ENCODE results near the gene MYH15.

Gene MYH15

DNA sequence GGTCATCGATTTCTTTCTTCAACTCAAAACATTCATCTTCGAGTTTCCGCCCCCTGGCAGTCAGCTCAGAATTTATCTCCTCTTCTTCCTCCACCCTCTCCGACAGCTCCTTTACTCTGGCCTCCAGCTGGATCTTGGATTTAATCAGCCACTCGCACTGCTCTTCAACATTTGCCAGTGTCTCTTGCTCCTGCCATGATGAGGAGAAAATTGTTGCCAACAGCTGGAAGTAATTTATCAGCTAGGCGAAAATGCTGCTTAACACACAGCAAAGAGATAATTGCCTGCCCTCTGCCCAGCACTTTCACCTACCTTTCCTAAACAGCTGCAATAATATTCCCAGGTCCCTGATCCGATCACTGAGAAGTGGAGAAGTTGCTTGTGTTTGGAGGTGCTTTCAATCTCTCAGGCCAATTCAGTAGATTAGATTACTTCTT, 69.3 kb downstream of the MYH15 start:
- H3K27me3 ChIP-seq (ENCODE audit: control insufficient read depth, insufficient read depth, low read length): no peaks in the 10 kb centered on the region
- H3K27ac ChIP-seq (ENCODE audit: low read length): no peak overlapping the region
- no peak overlapping the region for H3K9ac ChIP-seq (ENCODE audit: low read length)
- H3K4me3 ChIP-seq (ENCODE audit: low read length): no peak overlapping the region
- peaks cover under 1% of the 10 kb centered on the region for H3K9me3 ChIP-seq (ENCODE audit: control insufficient read depth, low read depth, low read length)
- H3K36me3 ChIP-seq (ENCODE audit: control insufficient read depth, low read depth, low read length): no peaks in the 10 kb centered on the region
- peaks cover 13% of the 10 kb centered on the region for H3K4me1 ChIP-seq (ENCODE audit: control insufficient read depth, low read depth, low read length)

DNA sequence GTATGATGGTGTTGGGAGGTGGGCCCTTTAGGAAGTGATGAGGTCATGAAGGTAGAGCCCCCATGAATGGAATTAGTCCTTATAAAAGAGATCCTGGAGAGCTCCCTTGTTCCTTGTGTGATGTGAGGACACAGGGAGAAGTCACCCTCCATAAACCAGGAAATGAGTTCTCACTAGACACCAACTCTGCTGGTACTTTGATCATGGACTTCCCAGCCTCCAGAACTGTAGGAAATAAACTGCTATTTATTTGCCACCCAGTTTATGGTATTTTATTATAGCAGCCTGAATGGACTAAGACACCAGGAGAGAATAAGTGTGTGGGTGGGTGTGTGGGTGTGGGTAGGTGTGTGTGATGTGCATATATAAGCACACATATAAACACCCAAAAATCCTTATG, 71.9 kb downstream of the MYH15 start:
- Histone ChIP-seq H3K27ac (ENCODE audit: low read length) (no peak overlapping the region), H3K36me3 (ENCODE audit: control insufficient read depth, low read depth, low read length) (no peaks in the 10 kb centered on the region), H3K9ac (ENCODE audit: low read length) (no peak overlapping the region), H3K27me3 (ENCODE audit: control insufficient read depth, insufficient read depth, low read length) (no peaks in the 10 kb centered on the region), H3K9me3 (ENCODE audit: control insufficient read depth, low read depth, low read length) (no peaks in the 10 kb centered on the region), H3K4me1 (ENCODE audit: control insufficient read depth, low read depth, low read length) (peaks cover 9% of the 10 kb centered on the region), H3K4me3 (ENCODE audit: low read length) (no peak overlapping the region)

DNA sequence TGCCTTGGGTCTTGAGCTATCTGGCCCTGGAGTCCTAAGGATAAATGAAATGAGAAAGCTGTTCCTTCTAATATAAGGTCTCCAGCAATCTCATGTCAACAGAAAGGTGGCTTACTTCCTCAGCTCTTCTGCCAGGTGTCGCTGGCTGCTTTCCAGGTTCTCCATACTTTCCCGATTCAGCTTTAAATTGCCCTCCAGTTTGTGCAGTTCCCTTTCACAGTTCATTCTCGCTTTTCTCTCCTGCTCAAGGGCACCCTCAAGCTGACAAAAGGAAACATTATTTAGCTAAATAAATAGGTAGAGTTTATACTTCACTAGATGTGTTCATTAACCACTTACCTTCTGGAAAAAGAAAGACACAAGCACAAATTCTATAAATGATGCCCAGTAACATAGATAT, 73.0 kb downstream of the MYH15 start:
- no peaks in the 10 kb centered on the region for H3K36me3 ChIP-seq (ENCODE audit: control insufficient read depth, low read depth, low read length)
- H3K27me3 ChIP-seq (ENCODE audit: control insufficient read depth, insufficient read depth, low read length): no peaks in the 10 kb centered on the region
- peaks cover 6% of the 10 kb centered on the region for H3K9me3 ChIP-seq (ENCODE audit: control insufficient read depth, low read depth, low read length)
- no peak overlapping the region for H3K9ac ChIP-seq (ENCODE audit: low read length)
- peaks cover 6% of the 10 kb centered on the region for H3K4me1 ChIP-seq (ENCODE audit: control insufficient read depth, low read depth, low read length)
- H3K27ac ChIP-seq (ENCODE audit: low read length): no peak overlapping the region
- no peak overlapping the region for H3K4me3 ChIP-seq (ENCODE audit: low read length)

- no peaks in the 10 kb centered on the region for H3K27me3 ChIP-seq (ENCODE audit: control insufficient read depth, insufficient read depth, low read length)
- no peaks in the 10 kb centered on the region for H3K4me1 ChIP-seq (ENCODE audit: control insufficient read depth, low read depth, low read length)
- no peak overlapping the region for H3K4me3 ChIP-seq (ENCODE audit: low read length)
- no peaks in the 10 kb centered on the region for H3K36me3 ChIP-seq (ENCODE audit: control insufficient read depth, low read depth, low read length)
- no peak overlapping the region for H3K9ac ChIP-seq (ENCODE audit: low read length)
- H3K9me3 ChIP-seq (ENCODE audit: control insufficient read depth, low read depth, low read length): peaks cover 8% of the 10 kb centered on the region
- no peak overlapping the region for H3K27ac ChIP-seq (ENCODE audit: low read length)
These were observed 76.5 kb downstream of the MYH15 start for GRCh38 chr3:108433928-108434327.

- H3K9ac ChIP-seq (ENCODE audit: low read length): no peak overlapping the region
- H3K9me3 ChIP-seq (ENCODE audit: control insufficient read depth, low read depth, low read length): peaks cover 8% of the 10 kb centered on the region
- H3K27ac ChIP-seq (ENCODE audit: low read length): no peak overlapping the region
- no peaks in the 10 kb centered on the region for H3K27me3 ChIP-seq (ENCODE audit: control insufficient read depth, insufficient read depth, low read length)
- H3K4me3 ChIP-seq (ENCODE audit: low read length): no peak overlapping the region
- no peaks in the 10 kb centered on the region for H3K4me1 ChIP-seq (ENCODE audit: control insufficient read depth, low read depth, low read length)
- H3K36me3 ChIP-seq (ENCODE audit: control insufficient read depth, low read depth, low read length): no peaks in the 10 kb centered on the region
These were observed 78.0 kb downstream of the MYH15 start for GRCh38 chr3:108432431-108432830.

- H3K9me3 ChIP-seq (ENCODE audit: control insufficient read depth, low read depth, low read length): peaks cover 8% of the 10 kb centered on the region
- no peaks in the 10 kb centered on the region for H3K36me3 ChIP-seq (ENCODE audit: control insufficient read depth, low read depth, low read length)
These were observed 79.9 kb downstream of the MYH15 start for GRCh38 chr3:108430540-108430939.

GRCh38 chr3:108428586-108428985, 81.8 kb downstream of the MYH15 start:
- Histone ChIP-seq H3K9ac (ENCODE audit: low read length) (no peak overlapping the region), H3K9me3 (ENCODE audit: control insufficient read depth, low read depth, low read length) (peaks cover 8% of the 10 kb centered on the region), H3K36me3 (ENCODE audit: control insufficient read depth, low read depth, low read length) (no peaks in the 10 kb centered on the region), H3K4me3 (ENCODE audit: low read length) (no peak overlapping the region), H3K27ac (ENCODE audit: low read length) (no peak overlapping the region), H3K27me3 (ENCODE audit: control insufficient read depth, insufficient read depth, low read length) (no peaks in the 10 kb centered on the region), H3K4me1 (ENCODE audit: control insufficient read depth, low read depth, low read length) (no peaks in the 10 kb centered on the region)

More at GRCh38 chr3:108430540-108430939, 79.9 kb downstream of the MYH15 start:
- no peak overlapping the region for H3K9ac ChIP-seq (ENCODE audit: low read length)
- H3K4me1 ChIP-seq (ENCODE audit: control insufficient read depth, low read depth, low read length): no peaks in the 10 kb centered on the region
- no peak overlapping the region for H3K27ac ChIP-seq (ENCODE audit: low read length)
- no peak overlapping the region for H3K4me3 ChIP-seq (ENCODE audit: low read length)
- no peaks in the 10 kb centered on the region for H3K27me3 ChIP-seq (ENCODE audit: control insufficient read depth, insufficient read depth, low read length)

DNA sequence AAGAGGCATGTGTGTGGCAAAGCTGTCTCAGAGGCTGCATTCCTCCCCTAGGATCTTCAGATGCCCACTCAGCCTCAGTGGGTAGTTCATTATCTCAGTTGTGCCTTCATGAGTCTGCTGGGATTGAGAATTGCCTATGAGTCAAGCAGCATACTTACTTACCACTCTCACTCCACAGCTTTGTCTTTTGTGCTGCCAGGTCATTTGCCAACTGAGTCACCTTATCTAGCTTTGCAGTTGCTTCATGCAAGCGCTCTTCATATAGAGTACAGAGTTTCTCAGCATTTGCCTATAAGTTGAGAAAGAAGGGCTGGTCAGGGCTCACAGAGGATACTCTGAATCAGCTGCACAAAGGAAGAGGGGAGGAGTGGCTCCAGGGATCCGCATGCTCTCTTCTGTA, 89.5 kb downstream of the MYH15 start:
- Histone ChIP-seq H3K9ac (ENCODE audit: low read length) (no peak overlapping the region), H3K36me3 (ENCODE audit: control insufficient read depth, low read depth, low read length) (no peaks in the 10 kb centered on the region), H3K27ac (ENCODE audit: low read length) (no peak overlapping the region), H3K4me3 (ENCODE audit: low read length) (no peak overlapping the region), H3K27me3 (ENCODE audit: control insufficient read depth, insufficient read depth, low read length) (no peaks in the 10 kb centered on the region), H3K4me1 (ENCODE audit: control insufficient read depth, low read depth, low read length) (no peaks in the 10 kb centered on the region), H3K9me3 (ENCODE audit: control insufficient read depth, low read depth, low read length) (no peaks in the 10 kb centered on the region)

- no peaks in the 10 kb centered on the region for H3K9me3 ChIP-seq (ENCODE audit: control insufficient read depth, low read depth, low read length)
- no peak overlapping the region for H3K4me3 ChIP-seq (ENCODE audit: low read length)
- H3K27ac ChIP-seq (ENCODE audit: low read length): no peak overlapping the region
- H3K4me1 ChIP-seq (ENCODE audit: control insufficient read depth, low read depth, low read length): no peaks in the 10 kb centered on the region
- no peak overlapping the region for H3K9ac ChIP-seq (ENCODE audit: low read length)
- H3K27me3 ChIP-seq (ENCODE audit: control insufficient read depth, insufficient read depth, low read length): no peaks in the 10 kb centered on the region
- no peaks in the 10 kb centered on the region for H3K36me3 ChIP-seq (ENCODE audit: control insufficient read depth, low read depth, low read length)
These were observed 94.1 kb downstream of the MYH15 start for GRCh38 chr3:108416111-108416869.

DNA sequence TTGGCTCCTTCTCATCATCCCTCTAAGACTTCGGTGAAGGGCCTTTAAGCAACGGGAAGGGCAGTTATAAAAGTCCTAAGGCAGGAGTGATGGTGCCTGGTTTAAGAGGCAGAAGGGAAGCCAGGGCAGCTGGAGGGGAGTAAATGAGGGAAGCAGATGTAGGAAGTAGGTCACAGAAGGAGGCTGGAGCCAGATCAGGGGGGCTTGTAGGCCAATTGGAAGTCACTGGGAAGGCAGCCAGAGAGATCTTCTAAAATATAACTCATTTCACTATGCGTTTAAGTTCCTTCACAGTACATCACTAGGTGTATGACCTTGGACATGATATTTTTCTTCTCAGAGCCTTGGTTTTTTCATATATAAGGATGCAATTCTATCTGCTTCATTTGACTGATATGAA, 94.7 kb downstream of the MYH15 start:
- no peaks in the 10 kb centered on the region for H3K27me3 ChIP-seq (ENCODE audit: control insufficient read depth, insufficient read depth, low read length)
- no peak overlapping the region for H3K9ac ChIP-seq (ENCODE audit: low read length)
- no peaks in the 10 kb centered on the region for H3K9me3 ChIP-seq (ENCODE audit: control insufficient read depth, low read depth, low read length)
- H3K4me1 ChIP-seq (ENCODE audit: control insufficient read depth, low read depth, low read length): no peaks in the 10 kb centered on the region
- no peak overlapping the region for H3K4me3 ChIP-seq (ENCODE audit: low read length)
- no peak overlapping the region for H3K27ac ChIP-seq (ENCODE audit: low read length)
- no peaks in the 10 kb centered on the region for H3K36me3 ChIP-seq (ENCODE audit: control insufficient read depth, low read depth, low read length)

DNA sequence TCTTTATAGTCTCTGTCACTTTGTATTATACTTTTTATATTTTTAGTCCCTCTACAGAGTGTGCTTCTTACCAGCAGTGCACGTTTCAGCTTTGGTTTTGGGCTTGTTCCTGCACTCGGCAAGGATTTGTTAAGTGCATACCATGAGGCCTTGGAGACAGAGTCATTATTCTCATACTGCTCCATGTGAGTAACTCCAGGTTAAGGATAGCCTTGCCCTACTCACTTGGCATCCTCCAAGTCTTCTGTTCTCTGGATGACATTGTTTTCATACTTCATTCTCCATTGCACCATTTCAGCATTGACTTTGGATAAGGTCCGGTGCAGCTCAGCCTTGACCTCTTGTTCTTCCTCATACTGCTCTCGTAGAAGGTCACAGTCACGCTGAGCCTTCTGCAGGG, 96.4 kb downstream of the MYH15 start:
- no peaks in the 10 kb centered on the region for H3K36me3 ChIP-seq (ENCODE audit: control insufficient read depth, low read depth, low read length)

GRCh38 chr3:108412121-108412750, 98.2 kb downstream of the MYH15 start:
- no peak overlapping the region for H3K27ac ChIP-seq (ENCODE audit: low read length)
- H3K9me3 ChIP-seq (ENCODE audit: control insufficient read depth, low read depth, low read length): no peaks in the 10 kb centered on the region
- no peaks in the 10 kb centered on the region for H3K36me3 ChIP-seq (ENCODE audit: control insufficient read depth, low read depth, low read length)
- H3K9ac ChIP-seq (ENCODE audit: low read length): no peak overlapping the region
- H3K4me3 ChIP-seq (ENCODE audit: low read length): no peak overlapping the region
- H3K4me1 ChIP-seq (ENCODE audit: control insufficient read depth, low read depth, low read length): peaks cover 3% of the 10 kb centered on the region
- H3K27me3 ChIP-seq (ENCODE audit: control insufficient read depth, insufficient read depth, low read length): no peaks in the 10 kb centered on the region

More for the DNA sequence above, 96.4 kb downstream of the MYH15 start:
- H3K4me3 ChIP-seq (ENCODE audit: low read length): no peak overlapping the region
- no peak overlapping the region for H3K9ac ChIP-seq (ENCODE audit: low read length)
- no peak overlapping the region for H3K27ac ChIP-seq (ENCODE audit: low read length)
- H3K4me1 ChIP-seq (ENCODE audit: control insufficient read depth, low read depth, low read length): no peaks in the 10 kb centered on the region
- H3K9me3 ChIP-seq (ENCODE audit: control insufficient read depth, low read depth, low read length): no peaks in the 10 kb centered on the region
- no peaks in the 10 kb centered on the region for H3K27me3 ChIP-seq (ENCODE audit: control insufficient read depth, insufficient read depth, low read length)
